ENCODE measurements around the gene CNIH2. TPM values are rescaled to one million over a fixed set of nuclear protein-coding genes. Genes with fewer than 3 reads are reported as not detected.
"Not testable (repeated sequence)": the region's sequence is repeated elsewhere in the genome, so short reads cannot be mapped to it uniquely, and the experiment has no call there.

The CNIH2 gene
- total RNA-seq, 3 donors from 2014 or later: 0.48 TPM; not detected in 2

DNA sequence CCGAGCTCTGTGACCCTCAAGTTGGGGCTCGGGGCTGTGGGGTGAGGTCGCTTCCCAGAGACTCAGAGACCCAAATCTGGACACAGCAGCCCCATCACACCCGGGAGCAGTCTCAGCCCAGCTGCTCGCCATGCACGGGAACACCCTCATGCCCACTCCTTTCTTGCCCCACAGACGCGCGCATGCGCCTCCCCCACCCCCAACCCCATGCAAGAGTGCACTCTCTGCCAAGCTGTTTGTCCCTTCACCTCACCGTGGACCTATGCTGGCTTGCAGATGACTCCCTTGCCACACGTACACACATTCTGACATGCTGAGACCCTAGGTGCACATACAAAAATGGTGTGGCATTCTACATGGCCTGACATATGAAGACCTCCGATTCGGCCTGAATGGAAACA lies 39.3 kb downstream of the CNIH2 start:
- H3K27me3 ChIP-seq: peaks cover 3% of the 10 kb centered on the region in 2 donors
- no peaks in the 10 kb centered on the region for H3K36me3 ChIP-seq
- H3K9me3 ChIP-seq: no peaks in the 10 kb centered on the region
- H3K4me3 ChIP-seq: peak overlapping the region; percentile 53 to 77 (median 64)
- intact Hi-C loops (cut with DNase I; ENCODE audit: low total_unique reads): no loop called here
- no peak for DNase-seq (ENCODE audit: low spot score in 2 of 2)
- peak overlapping the region; percentile 67 to 95 for H3K27ac ChIP-seq
- peaks cover 14 to 16% of the 10 kb centered on the region in 2 donors for H3K4me1 ChIP-seq
- TF ChIP-seq POLR2AphosphoS5 (IDR thresholded peaks at IDR 0.05): no peak
- TF ChIP-seq POLR2A (IDR thresholded peaks at IDR 0.05): no peak
- TF ChIP-seq, protein P1, sequence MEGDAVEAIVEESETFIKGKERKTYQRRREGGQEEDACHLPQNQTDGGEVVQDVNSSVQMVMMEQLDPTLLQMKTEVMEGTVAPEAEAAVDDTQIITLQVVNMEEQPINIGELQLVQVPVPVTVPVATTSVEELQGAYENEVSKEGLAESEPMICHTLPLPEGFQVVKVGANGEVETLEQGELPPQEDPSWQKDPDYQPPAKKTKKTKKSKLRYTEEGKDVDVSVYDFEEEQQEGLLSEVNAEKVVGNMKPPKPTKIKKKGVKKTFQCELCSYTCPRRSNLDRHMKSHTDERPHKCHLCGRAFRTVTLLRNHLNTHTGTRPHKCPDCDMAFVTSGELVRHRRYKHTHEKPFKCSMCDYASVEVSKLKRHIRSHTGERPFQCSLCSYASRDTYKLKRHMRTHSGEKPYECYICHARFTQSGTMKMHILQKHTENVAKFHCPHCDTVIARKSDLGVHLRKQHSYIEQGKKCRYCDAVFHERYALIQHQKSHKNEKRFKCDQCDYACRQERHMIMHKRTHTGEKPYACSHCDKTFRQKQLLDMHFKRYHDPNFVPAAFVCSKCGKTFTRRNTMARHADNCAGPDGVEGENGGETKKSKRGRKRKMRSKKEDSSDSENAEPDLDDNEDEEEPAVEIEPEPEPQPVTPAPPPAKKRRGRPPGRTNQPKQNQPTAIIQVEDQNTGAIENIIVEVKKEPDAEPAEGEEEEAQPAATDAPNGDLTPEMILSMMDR (IDR thresholded peaks at IDR 0.05): no peak

GRCh38 chr11:66317723-66318599 lies 40.0 kb downstream of the CNIH2 start:
- Histone ChIP-seq H3K36me3 (no peaks in the 10 kb centered on the region), H3K4me1 (peaks cover 14 to 16% of the 10 kb centered on the region in 2 donors), H3K27me3 (peaks cover 3% of the 10 kb centered on the region in 2 donors), H3K27ac (peak overlapping the region; percentile 67 to 95), H3K9me3 (no peaks in the 10 kb centered on the region), H3K4me3 (peak overlapping the region; percentile 53 to 77 (median 64))
- no peak for DNase-seq (ENCODE audit: low spot score in 2 of 2)
- no peak for TF ChIP-seq POLR2A (IDR thresholded peaks at IDR 0.05)
- peak in 2 of 3 donors; percentile 34 to 76 for TF ChIP-seq POLR2AphosphoS5 (IDR thresholded peaks at IDR 0.05)
- TF ChIP-seq, protein P1 (IDR thresholded peaks at IDR 0.05): no peak
- intact Hi-C loops (cut with DNase I; ENCODE audit: low total_unique reads): no loop called here

DNA sequence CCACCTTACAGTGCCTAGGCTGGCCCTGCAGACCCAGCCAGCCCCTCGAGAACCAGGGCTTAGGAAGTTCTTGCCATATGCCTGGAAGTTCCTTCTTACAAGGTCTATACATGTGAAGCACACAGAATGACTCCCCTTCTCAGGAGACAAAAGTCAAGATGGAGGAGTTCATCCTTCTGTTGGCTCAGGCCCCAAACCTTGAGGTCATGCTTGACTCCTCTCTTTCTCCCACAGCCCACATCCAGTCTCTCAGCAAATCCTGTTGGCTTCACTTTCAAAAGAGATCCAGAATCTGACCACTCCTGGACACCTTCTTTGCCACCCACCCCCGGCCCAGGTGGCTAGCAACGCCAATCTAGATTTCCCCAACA lies 40.6 kb downstream of the CNIH2 start:
- H3K36me3 ChIP-seq: no peaks in the 10 kb centered on the region
- H3K4me3 ChIP-seq: no peak overlapping the region
- H3K4me1 ChIP-seq: peaks cover 13 to 14% of the 10 kb centered on the region in 2 donors
- intact Hi-C loops (cut with DNase I; ENCODE audit: low total_unique reads): no loop called here
- H3K9me3 ChIP-seq: no peaks in the 10 kb centered on the region
- H3K27ac ChIP-seq: peak overlapping the region; percentile 33 to 95
- DNase-seq (ENCODE audit: low spot score in 2 of 2): no peak
- H3K27me3 ChIP-seq: peaks cover 3% of the 10 kb centered on the region in 2 donors
- no peak for TF ChIP-seq POLR2A (IDR thresholded peaks at IDR 0.05)
- TF ChIP-seq, protein P1 (IDR thresholded peaks at IDR 0.05): no peak
- TF ChIP-seq POLR2AphosphoS5 (IDR thresholded peaks at IDR 0.05): no peak

DNA sequence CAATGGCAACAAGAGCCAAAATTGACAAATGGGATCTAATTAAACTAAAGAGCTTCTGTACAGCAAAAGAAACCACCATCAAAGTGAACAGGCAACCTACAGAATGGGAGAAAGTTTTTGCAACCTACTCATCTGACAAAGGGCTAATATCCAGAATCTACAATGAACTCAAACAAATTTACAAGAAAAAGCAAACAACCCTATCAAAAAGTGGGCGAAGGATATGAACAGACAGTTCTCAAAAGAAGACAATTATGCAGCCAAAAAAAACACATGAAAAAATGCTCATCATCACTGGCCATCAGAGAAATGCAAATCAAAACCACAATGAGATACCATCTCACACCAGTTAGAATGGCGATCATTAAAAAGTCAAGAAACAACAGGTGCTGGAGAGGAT lies 42.3 kb downstream of the CNIH2 start:
- peaks cover 11 to 14% of the 10 kb centered on the region in 2 donors for H3K4me1 ChIP-seq
- DNase-seq (ENCODE audit: low spot score in 2 of 2); intact Hi-C loops (cut with DNase I; ENCODE audit: low total_unique reads); H3K27ac ChIP-seq; H3K9me3 ChIP-seq; H3K27me3 ChIP-seq; H3K36me3 ChIP-seq; H3K4me3 ChIP-seq: not testable (repeated sequence)

DNA sequence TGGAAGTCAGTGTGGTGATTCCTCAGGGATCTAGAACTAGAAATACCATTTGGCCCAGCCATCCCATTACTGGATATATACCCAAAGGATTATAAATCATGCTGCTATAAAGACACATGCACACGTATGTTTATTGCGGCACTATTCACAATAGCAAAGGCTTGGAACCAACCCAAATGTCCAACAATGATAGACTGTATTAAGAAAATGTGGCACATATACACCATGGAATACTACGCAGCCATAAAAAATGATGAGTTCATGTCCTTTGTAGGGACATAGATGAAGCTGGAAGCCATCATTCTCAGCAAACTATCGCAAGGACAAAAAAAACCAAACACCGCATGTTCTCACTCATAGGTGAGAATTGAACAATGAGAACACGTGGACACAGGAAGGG lies 42.8 kb downstream of the CNIH2 start:
- H3K27me3 ChIP-seq; DNase-seq (ENCODE audit: low spot score in 2 of 2): not testable (repeated sequence)

DNA sequence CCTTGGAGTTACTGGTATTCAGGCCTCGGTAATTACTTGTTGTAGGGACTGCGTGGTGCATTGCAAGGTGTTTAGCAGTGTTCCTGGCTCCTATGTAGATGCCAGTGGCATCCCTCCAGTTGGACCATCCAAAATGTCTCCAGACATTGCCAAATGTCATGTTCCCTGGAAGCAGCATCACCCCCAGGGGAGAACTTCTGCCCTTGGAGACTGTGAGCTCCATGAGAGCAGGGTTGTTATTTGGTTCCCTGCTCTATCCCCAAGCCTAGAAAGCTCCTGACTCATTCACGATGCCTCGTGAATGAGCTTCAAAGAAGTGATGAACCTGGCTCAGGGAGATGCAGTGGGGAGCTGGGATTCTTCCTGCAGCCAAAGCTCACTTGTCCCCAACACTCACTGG lies 43.6 kb downstream of the CNIH2 start:
- no peak for TF ChIP-seq POLR2AphosphoS5 (IDR thresholded peaks at IDR 0.05)
- TF ChIP-seq, protein P1 (IDR thresholded peaks at IDR 0.05): no peak
- no peak for TF ChIP-seq POLR2A (IDR thresholded peaks at IDR 0.05)
- Histone ChIP-seq H3K27ac (peak overlapping the region in 1 of 2 donors; percentile 75), H3K36me3 (no peaks in the 10 kb centered on the region), H3K4me1 (peaks cover 11 to 14% of the 10 kb centered on the region in 2 donors), H3K27me3 (peaks cover 0 to 1% of the 10 kb centered on the region in 2 donors), H3K4me3 (no peak overlapping the region), H3K9me3 (no peaks in the 10 kb centered on the region)
- intact Hi-C loops (cut with DNase I; ENCODE audit: low total_unique reads): no loop called here
- DNase-seq (ENCODE audit: low spot score in 2 of 2): no peak

More for the DNA sequence above, 42.8 kb downstream of the CNIH2 start:
- intact Hi-C loops (cut with DNase I; ENCODE audit: low total_unique reads); H3K27ac ChIP-seq; H3K9me3 ChIP-seq; H3K36me3 ChIP-seq; H3K4me3 ChIP-seq: not testable (repeated sequence)
- peaks cover 11 to 14% of the 10 kb centered on the region in 2 donors for H3K4me1 ChIP-seq
